Measurements from ENCODE around the gene OLFML3. TPM values are rescaled to one million over a fixed set of nuclear protein-coding genes. Genes with fewer than 3 reads are reported as not detected.

OLFML3 gene
- total and polyA plus RNA-seq, 2 of the 13 experiments (the other 11 are each of a cell fraction or from before 2014, with no cell fraction given), result 2.0 to 5.1 TPM

DNA sequence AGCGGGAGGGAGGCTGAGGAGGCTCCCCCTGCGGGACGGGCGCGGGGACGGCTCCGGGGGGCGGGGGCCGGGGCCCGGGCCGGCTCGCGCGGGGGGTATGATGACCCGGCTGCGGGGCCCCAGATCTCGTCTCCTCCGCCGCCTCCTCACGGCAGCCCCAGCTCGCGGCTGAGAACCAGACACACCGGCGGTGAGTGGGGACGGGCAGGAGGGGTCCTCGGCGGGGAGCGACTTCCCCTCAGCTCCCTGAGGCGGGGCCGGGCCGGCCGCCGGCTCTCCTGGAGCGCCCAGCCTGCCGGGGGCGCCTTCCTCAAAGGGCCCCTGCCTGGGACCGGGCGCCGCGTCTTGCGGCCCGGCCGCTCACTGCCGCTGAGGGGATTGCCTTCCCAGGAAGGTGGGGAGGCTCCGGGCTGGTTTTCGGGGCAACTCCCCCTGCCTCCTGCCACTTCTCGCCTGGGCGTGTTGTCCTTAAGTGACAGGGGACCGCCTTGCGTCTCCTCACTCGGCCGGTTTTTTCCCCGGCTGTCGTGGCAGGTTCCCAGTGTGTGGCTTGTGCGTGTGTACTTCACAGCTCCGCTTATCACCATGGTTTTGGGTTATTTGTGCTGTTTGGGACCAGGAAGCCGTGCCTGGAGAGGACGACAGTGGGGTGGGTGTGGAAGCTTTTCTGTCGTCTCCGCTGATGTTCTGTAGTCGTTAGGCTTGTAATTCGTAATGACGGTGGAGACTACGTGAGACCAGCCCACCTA lies 49.4 kb upstream of the OLFML3 start (continued):
- TF ChIP-seq, protein P1, sequence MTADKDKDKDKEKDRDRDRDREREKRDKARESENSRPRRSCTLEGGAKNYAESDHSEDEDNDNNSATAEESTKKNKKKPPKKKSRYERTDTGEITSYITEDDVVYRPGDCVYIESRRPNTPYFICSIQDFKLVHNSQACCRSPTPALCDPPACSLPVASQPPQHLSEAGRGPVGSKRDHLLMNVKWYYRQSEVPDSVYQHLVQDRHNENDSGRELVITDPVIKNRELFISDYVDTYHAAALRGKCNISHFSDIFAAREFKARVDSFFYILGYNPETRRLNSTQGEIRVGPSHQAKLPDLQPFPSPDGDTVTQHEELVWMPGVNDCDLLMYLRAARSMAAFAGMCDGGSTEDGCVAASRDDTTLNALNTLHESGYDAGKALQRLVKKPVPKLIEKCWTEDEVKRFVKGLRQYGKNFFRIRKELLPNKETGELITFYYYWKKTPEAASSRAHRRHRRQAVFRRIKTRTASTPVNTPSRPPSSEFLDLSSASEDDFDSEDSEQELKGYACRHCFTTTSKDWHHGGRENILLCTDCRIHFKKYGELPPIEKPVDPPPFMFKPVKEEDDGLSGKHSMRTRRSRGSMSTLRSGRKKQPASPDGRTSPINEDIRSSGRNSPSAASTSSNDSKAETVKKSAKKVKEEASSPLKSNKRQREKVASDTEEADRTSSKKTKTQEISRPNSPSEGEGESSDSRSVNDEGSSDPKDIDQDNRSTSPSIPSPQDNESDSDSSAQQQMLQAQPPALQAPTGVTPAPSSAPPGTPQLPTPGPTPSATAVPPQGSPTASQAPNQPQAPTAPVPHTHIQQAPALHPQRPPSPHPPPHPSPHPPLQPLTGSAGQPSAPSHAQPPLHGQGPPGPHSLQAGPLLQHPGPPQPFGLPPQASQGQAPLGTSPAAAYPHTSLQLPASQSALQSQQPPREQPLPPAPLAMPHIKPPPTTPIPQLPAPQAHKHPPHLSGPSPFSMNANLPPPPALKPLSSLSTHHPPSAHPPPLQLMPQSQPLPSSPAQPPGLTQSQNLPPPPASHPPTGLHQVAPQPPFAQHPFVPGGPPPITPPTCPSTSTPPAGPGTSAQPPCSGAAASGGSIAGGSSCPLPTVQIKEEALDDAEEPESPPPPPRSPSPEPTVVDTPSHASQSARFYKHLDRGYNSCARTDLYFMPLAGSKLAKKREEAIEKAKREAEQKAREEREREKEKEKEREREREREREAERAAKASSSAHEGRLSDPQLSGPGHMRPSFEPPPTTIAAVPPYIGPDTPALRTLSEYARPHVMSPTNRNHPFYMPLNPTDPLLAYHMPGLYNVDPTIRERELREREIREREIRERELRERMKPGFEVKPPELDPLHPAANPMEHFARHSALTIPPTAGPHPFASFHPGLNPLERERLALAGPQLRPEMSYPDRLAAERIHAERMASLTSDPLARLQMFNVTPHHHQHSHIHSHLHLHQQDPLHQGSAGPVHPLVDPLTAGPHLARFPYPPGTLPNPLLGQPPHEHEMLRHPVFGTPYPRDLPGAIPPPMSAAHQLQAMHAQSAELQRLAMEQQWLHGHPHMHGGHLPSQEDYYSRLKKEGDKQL (CRISPR knock-in tag; IDR thresholded peaks at IDR 0.05; ENCODE audit: low read depth), result no peak
- TF ChIP-seq ATF1 (CRISPR knock-in tag; IDR thresholded peaks at IDR 0.05), result no peak
- TF ChIP-seq ARNT2 (CRISPR knock-in tag; IDR thresholded peaks at IDR 0.05; ENCODE audit: low read depth), result peak; percentile 47; the same call in 1 of the 2 replicates
- TF ChIP-seq MED8 (CRISPR knock-in tag; IDR thresholded peaks at IDR 0.05; ENCODE audit: insufficient replicate concordance), result no peak
- TF ChIP-seq ATRX (CRISPR knock-in tag; IDR thresholded peaks at IDR 0.05; ENCODE audit: borderline replicate concordance), result no peak
- peak; percentile 1; the same call in 1 of the 2 replicates for TF ChIP-seq YEATS4 (CRISPR knock-in tag; IDR thresholded peaks at IDR 0.05; ENCODE audit: borderline replicate concordance)
- peak; percentile 20; the same call in 1 of the 2 replicates for TF ChIP-seq ZFP82 (CRISPR knock-in tag; IDR thresholded peaks at IDR 0.05; ENCODE audit: borderline replicate concordance)
- TF ChIP-seq, protein P2, sequence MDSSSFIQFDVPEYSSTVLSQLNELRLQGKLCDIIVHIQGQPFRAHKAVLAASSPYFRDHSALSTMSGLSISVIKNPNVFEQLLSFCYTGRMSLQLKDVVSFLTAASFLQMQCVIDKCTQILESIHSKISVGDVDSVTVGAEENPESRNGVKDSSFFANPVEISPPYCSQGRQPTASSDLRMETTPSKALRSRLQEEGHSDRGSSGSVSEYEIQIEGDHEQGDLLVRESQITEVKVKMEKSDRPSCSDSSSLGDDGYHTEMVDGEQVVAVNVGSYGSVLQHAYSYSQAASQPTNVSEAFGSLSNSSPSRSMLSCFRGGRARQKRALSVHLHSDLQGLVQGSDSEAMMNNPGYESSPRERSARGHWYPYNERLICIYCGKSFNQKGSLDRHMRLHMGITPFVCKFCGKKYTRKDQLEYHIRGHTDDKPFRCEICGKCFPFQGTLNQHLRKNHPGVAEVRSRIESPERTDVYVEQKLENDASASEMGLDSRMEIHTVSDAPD (CRISPR knock-in tag; IDR thresholded peaks at IDR 0.05), result no peak
- TF ChIP-seq, protein P3, sequence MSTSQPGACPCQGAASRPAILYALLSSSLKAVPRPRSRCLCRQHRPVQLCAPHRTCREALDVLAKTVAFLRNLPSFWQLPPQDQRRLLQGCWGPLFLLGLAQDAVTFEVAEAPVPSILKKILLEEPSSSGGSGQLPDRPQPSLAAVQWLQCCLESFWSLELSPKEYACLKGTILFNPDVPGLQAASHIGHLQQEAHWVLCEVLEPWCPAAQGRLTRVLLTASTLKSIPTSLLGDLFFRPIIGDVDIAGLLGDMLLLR (CRISPR knock-in tag; IDR thresholded peaks at IDR 0.05), result peak; percentile 0; the same call in 1 of the 2 replicates
- TF ChIP-seq RBFOX2 (IDR thresholded peaks at IDR 0.05; ENCODE audit: low read depth, low read length), result peak; percentile 7; the same call in 1 of the 2 replicates
- TF ChIP-seq ZNF777 (CRISPR knock-in tag; IDR thresholded peaks at IDR 0.05), result no peak
- no peak for TF ChIP-seq RXRB (CRISPR knock-in tag; IDR thresholded peaks at IDR 0.05; ENCODE audit: borderline replicate concordance)
- no peak for TF ChIP-seq IKZF1 (IDR thresholded peaks at IDR 0.05)
- TF ChIP-seq, protein P4, sequence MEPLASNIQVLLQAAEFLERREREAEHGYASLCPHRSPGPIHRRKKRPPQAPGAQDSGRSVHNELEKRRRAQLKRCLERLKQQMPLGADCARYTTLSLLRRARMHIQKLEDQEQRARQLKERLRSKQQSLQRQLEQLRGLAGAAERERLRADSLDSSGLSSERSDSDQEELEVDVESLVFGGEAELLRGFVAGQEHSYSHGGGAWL (CRISPR knock-in tag; IDR thresholded peaks at IDR 0.05), result peak; percentile 27; the same call in 1 of the 2 replicates
- TF ChIP-seq ZNF598 (CRISPR knock-in tag; IDR thresholded peaks at IDR 0.05; ENCODE audit: borderline replicate concordance), result 0 out of 2 replicates have a peak, but pooled peaks have one; percentile 31
- peak; percentile 72; the same call in 1 of the 2 replicates for TF ChIP-seq ZNF224 (CRISPR knock-in tag; IDR thresholded peaks at IDR 0.05)
- TF ChIP-seq, protein P5, sequence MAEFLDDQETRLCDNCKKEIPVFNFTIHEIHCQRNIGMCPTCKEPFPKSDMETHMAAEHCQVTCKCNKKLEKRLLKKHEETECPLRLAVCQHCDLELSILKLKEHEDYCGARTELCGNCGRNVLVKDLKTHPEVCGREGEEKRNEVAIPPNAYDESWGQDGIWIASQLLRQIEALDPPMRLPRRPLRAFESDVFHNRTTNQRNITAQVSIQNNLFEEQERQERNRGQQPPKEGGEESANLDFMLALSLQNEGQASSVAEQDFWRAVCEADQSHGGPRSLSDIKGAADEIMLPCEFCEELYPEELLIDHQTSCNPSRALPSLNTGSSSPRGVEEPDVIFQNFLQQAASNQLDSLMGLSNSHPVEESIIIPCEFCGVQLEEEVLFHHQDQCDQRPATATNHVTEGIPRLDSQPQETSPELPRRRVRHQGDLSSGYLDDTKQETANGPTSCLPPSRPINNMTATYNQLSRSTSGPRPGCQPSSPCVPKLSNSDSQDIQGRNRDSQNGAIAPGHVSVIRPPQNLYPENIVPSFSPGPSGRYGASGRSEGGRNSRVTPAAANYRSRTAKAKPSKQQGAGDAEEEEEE (CRISPR knock-in tag; IDR thresholded peaks at IDR 0.05; ENCODE audit: borderline replicate concordance), result no peak
- TF ChIP-seq SRY (CRISPR knock-in tag; IDR thresholded peaks at IDR 0.05), result peak; percentile 50; the same call in 1 of the 2 replicates
- peak; percentile 34; the same call in 1 of the 2 replicates for TF ChIP-seq RAD21 (CRISPR knock-in tag; IDR thresholded peaks at IDR 0.05)

Data from HepG2 (cell line).